Thoracic aorta (tissue), 2 donors: ENCODE results near the gene LTBP1. TPM values are rescaled to one million over a fixed set of nuclear protein-coding genes. Genes with fewer than 3 reads are reported as not detected.

Experiments used
- ATAC-seq: fragments of 150-250 bp; one replicate; pipeline ENCODE4 v1.8.0; 2017; ENCODE audit warnings: low read depth; ENCODE audit not compliant: insufficient number of reproducible peaks, low FRiP score
- DNase-seq: peaks from one replicate; pipeline ENCODE4 v3.0.0-alpha.2; 2020; ENCODE audit warnings: low spot score
- H3K27ac ChIP-seq, 2 donors: fragments of 200-600 bp; sonication (generic); 1 replicate in 1 of 2; 2 replicates in 1 of 2; pipeline ENCODE4 v1.5.1; 2016; ENCODE audit warnings: mild to moderate bottlenecking in 2 of 2, moderate library complexity in 2 of 2
- H3K27me3 ChIP-seq: fragments of 200-600 bp; sonication (generic); replicated peaks from 2 replicates; pipeline ENCODE4 v1.6.0; 2016; ENCODE audit warnings: mild to moderate bottlenecking; ENCODE audit not compliant: insufficient read depth
- H3K36me3 ChIP-seq: fragments of 200-600 bp; sonication (generic); one replicate; pipeline ENCODE4 v1.5.1; 2016
- H3K4me1 ChIP-seq, 2 donors: fragments of 200-600 bp; sonication (generic); 1 replicate in 1 of 2; 2 replicates in 1 of 2; pipeline versions ENCODE4 v1.5.1 to v1.6.0; 2016; ENCODE audit warnings: low read depth in 2 of 2, mild to moderate bottlenecking in 1 of 2; ENCODE audit not compliant: control insufficient read depth in 1 of 2
- H3K4me3 ChIP-seq: fragments of 200-600 bp; sonication (generic); 2 replicates; pipeline ENCODE4 v1.5.1; 2016; ENCODE audit warnings: mild to moderate bottlenecking
- H3K9me3 ChIP-seq: fragments of 200-600 bp; sonication (generic); 2 replicates; pipeline ENCODE4 v1.5.1; 2016
- total RNA-seq, 2 donors: library from RNA; depleted of rRNA; stranded (reverse); fragments of >200 nt; gene quantifications; one replicate each; pipeline versions ENCODE4 v1.1.0 to v1.2.3, GENCODE V29; 2016
- TF ChIP-seq, protein P1 (sequence below): fragments of 200-600 bp; sonication (generic); IDR thresholded peaks from one replicate; pipeline ENCODE4 v1.5.1; 2019; ENCODE audit warnings: antibody characterized with exemption

Gene LTBP1
- total RNA-seq, 2 donors from 2014 or later: 584 to 786 TPM

GRCh38 chr2:32932825-32933755, 13.7 kb upstream of the LTBP1 start:
- TF ChIP-seq, protein P1, sequence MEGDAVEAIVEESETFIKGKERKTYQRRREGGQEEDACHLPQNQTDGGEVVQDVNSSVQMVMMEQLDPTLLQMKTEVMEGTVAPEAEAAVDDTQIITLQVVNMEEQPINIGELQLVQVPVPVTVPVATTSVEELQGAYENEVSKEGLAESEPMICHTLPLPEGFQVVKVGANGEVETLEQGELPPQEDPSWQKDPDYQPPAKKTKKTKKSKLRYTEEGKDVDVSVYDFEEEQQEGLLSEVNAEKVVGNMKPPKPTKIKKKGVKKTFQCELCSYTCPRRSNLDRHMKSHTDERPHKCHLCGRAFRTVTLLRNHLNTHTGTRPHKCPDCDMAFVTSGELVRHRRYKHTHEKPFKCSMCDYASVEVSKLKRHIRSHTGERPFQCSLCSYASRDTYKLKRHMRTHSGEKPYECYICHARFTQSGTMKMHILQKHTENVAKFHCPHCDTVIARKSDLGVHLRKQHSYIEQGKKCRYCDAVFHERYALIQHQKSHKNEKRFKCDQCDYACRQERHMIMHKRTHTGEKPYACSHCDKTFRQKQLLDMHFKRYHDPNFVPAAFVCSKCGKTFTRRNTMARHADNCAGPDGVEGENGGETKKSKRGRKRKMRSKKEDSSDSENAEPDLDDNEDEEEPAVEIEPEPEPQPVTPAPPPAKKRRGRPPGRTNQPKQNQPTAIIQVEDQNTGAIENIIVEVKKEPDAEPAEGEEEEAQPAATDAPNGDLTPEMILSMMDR: no peak
- H3K4me3 ChIP-seq: no peak overlapping the region

DNA sequence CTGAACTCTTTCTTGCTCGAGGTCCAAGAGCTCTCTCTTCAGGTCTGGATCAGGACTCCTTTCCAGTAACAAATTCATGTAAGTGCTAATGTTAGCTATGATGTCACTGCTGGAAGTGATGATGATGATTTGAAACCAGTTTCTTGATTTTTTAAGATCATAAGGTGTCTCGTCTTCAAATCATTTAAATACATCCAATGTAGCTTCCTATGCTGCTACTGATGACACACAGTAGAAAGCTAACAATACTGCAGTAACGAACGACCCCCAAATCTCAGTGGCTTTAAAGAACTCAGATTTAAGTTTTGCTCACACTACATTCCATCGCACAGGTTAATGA, 13.0 kb upstream of the LTBP1 start:
- no peaks in the 10 kb centered on the region for H3K4me1 ChIP-seq
- no peaks in the 10 kb centered on the region for H3K36me3 ChIP-seq
- no peaks in the 10 kb centered on the region for H3K27me3 ChIP-seq
- no peak overlapping the region for H3K4me3 ChIP-seq
- TF ChIP-seq, protein P1: no peak
- ATAC-seq: no peak
- DNase-seq: no peak
- no peak overlapping the region for H3K27ac ChIP-seq
- no peaks in the 10 kb centered on the region for H3K9me3 ChIP-seq

More at GRCh38 chr2:32932825-32933755, 13.7 kb upstream of the LTBP1 start:
- ATAC-seq (no peak), DNase-seq (no peak)
- H3K36me3 ChIP-seq: no peaks in the 10 kb centered on the region
- no peaks in the 10 kb centered on the region for H3K9me3 ChIP-seq
- H3K27me3 ChIP-seq: no peaks in the 10 kb centered on the region
- no peaks in the 10 kb centered on the region for H3K4me1 ChIP-seq
- no peak overlapping the region for H3K27ac ChIP-seq

- Histone ChIP-seq H3K27me3 (no peaks in the 10 kb centered on the region), H3K4me3 (no peak overlapping the region), H3K27ac (no peak overlapping the region), H3K4me1 (no peaks in the 10 kb centered on the region), H3K9me3 (no peaks in the 10 kb centered on the region), H3K36me3 (no peaks in the 10 kb centered on the region)
- TF ChIP-seq, protein P1: no peak
- no peak for ATAC-seq
- DNase-seq: no peak
These were observed 8.9 kb upstream of the LTBP1 start for GRCh38 chr2:32937602-32938448.

GRCh38 chr2:32938934-32939333, 7.8 kb upstream of the LTBP1 start:
- H3K27ac ChIP-seq: no peak overlapping the region
- no peaks in the 10 kb centered on the region for H3K36me3 ChIP-seq
- DNase-seq: no peak
- TF ChIP-seq, protein P1: no peak
- H3K27me3 ChIP-seq: no peaks in the 10 kb centered on the region
- H3K4me3 ChIP-seq: no peak overlapping the region
- ATAC-seq: no peak
- no peaks in the 10 kb centered on the region for H3K9me3 ChIP-seq
- no peaks in the 10 kb centered on the region for H3K4me1 ChIP-seq
